Natural killer cell treated with Interleukin-12 subunit alpha and Interleukin-12 subunit beta and Interleukin-15 and Interleukin-18, amount 100 ng/mL, for 72 hours (primary cell): ENCODE results near the gene HADHB. TPM values are rescaled to one million over a fixed set of nuclear protein-coding genes. Genes with fewer than 3 reads are reported as not detected.

Experiments used
- ATAC-seq, 2 donors: fragments of 150-1000 bp; cut with Tn5 transposase in 1 of 2; sonication (Bioruptor Pico), chemical (Tn5 transposase) in 1 of 2; 2 replicates each; pipeline ENCODE4 v1.10.0; 2021
- DNase-seq: peaks from one replicate; pipeline ENCODE4 v3.0.0; 2022; ENCODE audit warnings: low spot score
- H3K27ac Mint-ChIP-seq, 2 donors: 1 replicate in 1 of 2; 2 replicates in 1 of 2; pipeline ENCODE4 v1.8.0; 2022; ENCODE audit warnings: mixed read lengths in 2 of 2, mild to moderate bottlenecking in 1 of 2, moderate library complexity in 1 of 2
- H3K27me3 Mint-ChIP-seq, 2 donors: 1 replicate in 1 of 2; 2 replicates in 1 of 2; pipeline ENCODE4 v1.8.0; 2022; ENCODE audit warnings: mixed read lengths in 2 of 2
- H3K36me3 Mint-ChIP-seq: one replicate; pipeline ENCODE4 v1.8.0; 2022; ENCODE audit warnings: mixed read lengths
- H3K4me1 Mint-ChIP-seq, 2 donors: 1 replicate in 1 of 2; 2 replicates in 1 of 2; pipeline ENCODE4 v1.8.0; 2022; ENCODE audit warnings: low read depth in 2 of 2, mixed read lengths in 2 of 2, mild to moderate bottlenecking in 1 of 2
- H3K4me3 Mint-ChIP-seq: one replicate; pipeline ENCODE4 v1.8.0; 2022; ENCODE audit warnings: mixed read lengths
- H3K9me3 Mint-ChIP-seq: 2 replicates; pipeline ENCODE4 v1.8.0; 2022; ENCODE audit warnings: mixed read lengths
- total RNA-seq, 2 donors: library from RNA; stranded (reverse); gene quantifications; one replicate each; pipeline ENCODE4 v1.2.3, GENCODE V29; 2022

Gene HADHB
- 10 to 100 TPM; 49.1 to 58.1 TPM for total RNA-seq

- no peaks in the 10 kb centered on the region for H3K27me3 Mint-ChIP-seq
- H3K36me3 Mint-ChIP-seq: peaks cover 5% of the 10 kb centered on the region
Observed at GRCh38 chr2:26244309-26245230, at the start of gene HADHB, which contains the start of gene HADHA. Gene HADHB, plus strand, starts transcription at chr2:26244939. Its CDS starts 9,316 bp downstream, at chr2:26254255. Gene HADHA, minus strand, starts transcription at chr2:26244632. Its CDS starts 36 bp downstream, at chr2:26244596.

GRCh38 chr2:26195040-26195984 is 49.4 kb upstream of the HADHB start:
- peaks cover 22% of the 10 kb centered on the region for H3K36me3 Mint-ChIP-seq
- no peaks in the 10 kb centered on the region for H3K9me3 Mint-ChIP-seq
- peak overlapping the region in 1 of 2 donors; percentile 63 for H3K27ac Mint-ChIP-seq
- no peaks in the 10 kb centered on the region for H3K27me3 Mint-ChIP-seq
- no peaks in the 10 kb centered on the region for H3K4me1 Mint-ChIP-seq
- no peak overlapping the region for H3K4me3 Mint-ChIP-seq
- DNase-seq (no peak), ATAC-seq (no peak)

More at GRCh38 chr2:26244309-26245230, at the start of gene HADHB, which contains the start of gene HADHA:
- ATAC-seq (peak; percentile 91 to 93), DNase-seq (peak; percentile 90)
- H3K4me3 Mint-ChIP-seq: peak within 1 kb of the TSS; percentile 100
- H3K9me3 Mint-ChIP-seq: no peaks in the 10 kb centered on the region
- peak within 1 kb of the TSS; percentile 96 to 98 for H3K27ac Mint-ChIP-seq
- peaks cover 44 to 56% of the 10 kb centered on the region in 2 donors for H3K4me1 Mint-ChIP-seq

GRCh38 chr2:26196683-26197418 is 47.9 kb upstream of the HADHB start:
- Mint-ChIP-seq H3K4me3 (no peak overlapping the region), H3K27me3 (no peaks in the 10 kb centered on the region), H3K9me3 (no peaks in the 10 kb centered on the region), H3K4me1 (no peaks in the 10 kb centered on the region), H3K36me3 (peaks cover 30% of the 10 kb centered on the region), H3K27ac (no peak overlapping the region)
- no peak for DNase-seq
- no peak for ATAC-seq

GRCh38 chr2:26197516-26197915 is 47.2 kb upstream of the HADHB start:
- H3K36me3 Mint-ChIP-seq: peaks cover 30% of the 10 kb centered on the region
- H3K4me1 Mint-ChIP-seq: no peaks in the 10 kb centered on the region
- ATAC-seq: no peak
- H3K4me3 Mint-ChIP-seq: no peak overlapping the region
- DNase-seq: no peak
- no peaks in the 10 kb centered on the region for H3K9me3 Mint-ChIP-seq
- no peaks in the 10 kb centered on the region for H3K27me3 Mint-ChIP-seq
- no peak overlapping the region for H3K27ac Mint-ChIP-seq

GRCh38 chr2:26202981-26203490 is 41.7 kb upstream of the HADHB start:
- H3K27ac Mint-ChIP-seq: no peak overlapping the region
- no peak for ATAC-seq
- no peak overlapping the region for H3K4me3 Mint-ChIP-seq
- H3K4me1 Mint-ChIP-seq: no peaks in the 10 kb centered on the region
- DNase-seq: no peak
- peaks cover 38% of the 10 kb centered on the region for H3K36me3 Mint-ChIP-seq
- no peaks in the 10 kb centered on the region for H3K27me3 Mint-ChIP-seq
- H3K9me3 Mint-ChIP-seq: no peaks in the 10 kb centered on the region

- ATAC-seq: no peak
- DNase-seq: no peak
- no peak overlapping the region for H3K27ac Mint-ChIP-seq
- no peaks in the 10 kb centered on the region for H3K4me1 Mint-ChIP-seq
- no peaks in the 10 kb centered on the region for H3K9me3 Mint-ChIP-seq
- H3K36me3 Mint-ChIP-seq: peaks cover 41% of the 10 kb centered on the region
- no peaks in the 10 kb centered on the region for H3K27me3 Mint-ChIP-seq
- H3K4me3 Mint-ChIP-seq: no peak overlapping the region
Observed at GRCh38 chr2:26203906-26204305, 40.8 kb upstream of the HADHB start.

GRCh38 chr2:26212011-26212410 is 32.7 kb upstream of the HADHB start:
- Mint-ChIP-seq H3K36me3 (peaks cover 47% of the 10 kb centered on the region), H3K4me3 (no peak overlapping the region), H3K9me3 (no peaks in the 10 kb centered on the region), H3K4me1 (peaks cover 3 to 5% of the 10 kb centered on the region in 2 donors), H3K27me3 (no peaks in the 10 kb centered on the region), H3K27ac (no peak overlapping the region)
- no peak for DNase-seq
- ATAC-seq: no peak

- no peaks in the 10 kb centered on the region for H3K9me3 Mint-ChIP-seq
- DNase-seq (no peak), ATAC-seq (no peak)
- no peaks in the 10 kb centered on the region for H3K27me3 Mint-ChIP-seq
- peaks cover 35% of the 10 kb centered on the region for H3K36me3 Mint-ChIP-seq
- H3K4me3 Mint-ChIP-seq: no peak overlapping the region
- H3K27ac Mint-ChIP-seq: no peak overlapping the region
- peaks cover 3 to 5% of the 10 kb centered on the region in 2 donors for H3K4me1 Mint-ChIP-seq
Observed at GRCh38 chr2:26214759-26215158, 30.0 kb upstream of the HADHB start.

- no peak for ATAC-seq
- H3K9me3 Mint-ChIP-seq: no peaks in the 10 kb centered on the region
- peaks cover 35% of the 10 kb centered on the region for H3K36me3 Mint-ChIP-seq
- no peak overlapping the region for H3K4me3 Mint-ChIP-seq
- DNase-seq: no peak
- H3K27ac Mint-ChIP-seq: no peak overlapping the region
- H3K4me1 Mint-ChIP-seq: peaks cover 3 to 5% of the 10 kb centered on the region in 2 donors
- no peaks in the 10 kb centered on the region for H3K27me3 Mint-ChIP-seq
Observed at GRCh38 chr2:26215833-26216232, 28.9 kb upstream of the HADHB start.

- DNase-seq: no peak
- no peak for ATAC-seq
- Mint-ChIP-seq H3K4me3 (no peak overlapping the region), H3K36me3 (peaks cover 33% of the 10 kb centered on the region), H3K4me1 (peaks cover 3 to 5% of the 10 kb centered on the region in 2 donors), H3K9me3 (no peaks in the 10 kb centered on the region), H3K27me3 (no peaks in the 10 kb centered on the region), H3K27ac (no peak overlapping the region)
Observed at GRCh38 chr2:26216587-26216986, 28.2 kb upstream of the HADHB start.

GRCh38 chr2:26217720-26218119 is 27.0 kb upstream of the HADHB start:
- H3K4me1 Mint-ChIP-seq: peaks cover 3 to 5% of the 10 kb centered on the region in 2 donors
- H3K9me3 Mint-ChIP-seq: no peaks in the 10 kb centered on the region
- H3K4me3 Mint-ChIP-seq: no peak overlapping the region
- H3K36me3 Mint-ChIP-seq: peaks cover 26% of the 10 kb centered on the region
- no peak for ATAC-seq
- H3K27me3 Mint-ChIP-seq: no peaks in the 10 kb centered on the region
- DNase-seq: no peak
- H3K27ac Mint-ChIP-seq: no peak overlapping the region

- Mint-ChIP-seq H3K4me1 (no peaks in the 10 kb centered on the region), H3K9me3 (no peaks in the 10 kb centered on the region), H3K36me3 (no peaks in the 10 kb centered on the region), H3K27me3 (no peaks in the 10 kb centered on the region), H3K4me3 (no peak overlapping the region), H3K27ac (peak overlapping the region in 1 of 2 donors; percentile 17)
- ATAC-seq (no peak), DNase-seq (no peak)
Observed at GRCh38 chr2:26223018-26223417, 21.7 kb upstream of the HADHB start.

GRCh38 chr2:26224095-26224494 is 20.6 kb upstream of the HADHB start:
- Mint-ChIP-seq H3K36me3 (no peaks in the 10 kb centered on the region), H3K27me3 (no peaks in the 10 kb centered on the region), H3K27ac (no peak overlapping the region), H3K4me1 (no peaks in the 10 kb centered on the region), H3K4me3 (no peak overlapping the region), H3K9me3 (no peaks in the 10 kb centered on the region)
- no peak for DNase-seq
- no peak for ATAC-seq
